Measurements from ENCODE around the gene MAN2A2. TPM values are rescaled to one million over a fixed set of nuclear protein-coding genes. Genes with fewer than 3 reads are reported as not detected.

The MAN2A2 gene
- total RNA-seq, 2 experiments from 2014 or later: 69.1 to 74.1 TPM

GRCh38 chr15:90877315-90877714 lies 25.8 kb upstream of the MAN2A2 start:
- Mint-ChIP-seq H3K27ac (no peak overlapping the region), H3K36me3 (peaks cover 22% of the 10 kb centered on the region), H3K4me3 (no peak overlapping the region), H3K27me3 (no peaks in the 10 kb centered on the region), H3K9me3 (no peaks in the 10 kb centered on the region), H3K4me1 (peaks cover 21% of the 10 kb centered on the region)
- no peak for DNase-seq

GRCh38 chr15:90877996-90878395 lies 25.1 kb upstream of the MAN2A2 start:
- H3K27me3 Mint-ChIP-seq: no peaks in the 10 kb centered on the region
- H3K9me3 Mint-ChIP-seq: no peaks in the 10 kb centered on the region
- DNase-seq: no peak
- no peak overlapping the region for H3K27ac Mint-ChIP-seq
- H3K4me3 Mint-ChIP-seq: no peak overlapping the region
- H3K36me3 Mint-ChIP-seq: peaks cover 21% of the 10 kb centered on the region
- H3K4me1 Mint-ChIP-seq: peaks cover 15% of the 10 kb centered on the region

DNA sequence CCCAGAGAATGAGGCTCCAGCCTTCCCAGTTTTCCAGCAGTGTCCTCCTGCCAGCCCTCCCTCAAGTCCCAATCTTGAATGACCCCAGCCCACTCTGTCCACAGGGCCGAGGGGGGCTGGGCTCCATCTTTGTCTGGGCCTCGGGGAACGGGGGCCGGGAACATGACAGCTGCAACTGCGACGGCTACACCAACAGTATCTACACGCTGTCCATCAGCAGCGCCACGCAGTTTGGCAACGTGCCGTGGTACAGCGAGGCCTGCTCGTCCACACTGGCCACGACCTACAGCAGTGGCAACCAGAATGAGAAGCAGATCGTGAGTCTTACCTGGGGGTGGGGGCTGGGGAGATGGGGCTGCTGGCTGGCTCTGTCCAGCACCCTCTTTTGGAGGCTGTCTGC lies 24.4 kb upstream of the MAN2A2 start:
- no peak overlapping the region for H3K27ac Mint-ChIP-seq
- H3K36me3 Mint-ChIP-seq: peaks cover 17% of the 10 kb centered on the region
- no peaks in the 10 kb centered on the region for H3K9me3 Mint-ChIP-seq
- H3K4me3 Mint-ChIP-seq: no peak overlapping the region
- H3K27me3 Mint-ChIP-seq: no peaks in the 10 kb centered on the region
- peaks cover 9% of the 10 kb centered on the region for H3K4me1 Mint-ChIP-seq
- no peak for DNase-seq

DNA sequence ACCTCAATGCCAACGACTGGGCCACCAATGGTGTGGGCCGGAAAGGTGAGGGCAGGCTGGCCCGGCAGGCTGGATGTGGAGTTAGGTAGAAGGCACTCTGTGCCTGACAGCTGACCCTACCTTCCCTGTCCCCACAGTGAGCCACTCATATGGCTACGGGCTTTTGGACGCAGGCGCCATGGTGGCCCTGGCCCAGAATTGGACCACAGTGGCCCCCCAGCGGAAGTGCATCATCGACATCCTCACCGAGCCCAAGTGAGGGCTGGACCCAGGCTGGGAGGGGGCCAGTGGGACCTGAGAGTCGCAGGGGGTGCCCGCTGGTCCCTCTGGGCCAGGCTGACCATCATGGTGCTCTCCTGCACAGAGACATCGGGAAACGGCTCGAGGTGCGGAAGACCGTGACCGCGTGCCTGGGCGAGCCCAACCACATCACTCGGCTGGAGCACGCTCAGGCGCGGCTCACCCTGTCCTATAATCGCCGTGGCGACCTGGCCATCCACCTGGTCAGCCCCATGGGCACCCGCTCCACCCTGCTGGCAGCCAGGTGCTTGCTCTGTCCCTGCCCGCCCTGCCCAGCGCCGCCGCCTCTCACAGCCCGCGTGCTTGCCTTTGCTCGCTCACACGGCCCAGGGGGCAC lies 23.3 kb upstream of the MAN2A2 start:
- no peak overlapping the region for H3K27ac Mint-ChIP-seq
- no peak for DNase-seq
- H3K4me1 Mint-ChIP-seq: peaks cover 4% of the 10 kb centered on the region
- no peaks in the 10 kb centered on the region for H3K27me3 Mint-ChIP-seq
- no peak overlapping the region for H3K4me3 Mint-ChIP-seq
- H3K36me3 Mint-ChIP-seq: peaks cover 17% of the 10 kb centered on the region
- H3K9me3 Mint-ChIP-seq: no peaks in the 10 kb centered on the region

DNA sequence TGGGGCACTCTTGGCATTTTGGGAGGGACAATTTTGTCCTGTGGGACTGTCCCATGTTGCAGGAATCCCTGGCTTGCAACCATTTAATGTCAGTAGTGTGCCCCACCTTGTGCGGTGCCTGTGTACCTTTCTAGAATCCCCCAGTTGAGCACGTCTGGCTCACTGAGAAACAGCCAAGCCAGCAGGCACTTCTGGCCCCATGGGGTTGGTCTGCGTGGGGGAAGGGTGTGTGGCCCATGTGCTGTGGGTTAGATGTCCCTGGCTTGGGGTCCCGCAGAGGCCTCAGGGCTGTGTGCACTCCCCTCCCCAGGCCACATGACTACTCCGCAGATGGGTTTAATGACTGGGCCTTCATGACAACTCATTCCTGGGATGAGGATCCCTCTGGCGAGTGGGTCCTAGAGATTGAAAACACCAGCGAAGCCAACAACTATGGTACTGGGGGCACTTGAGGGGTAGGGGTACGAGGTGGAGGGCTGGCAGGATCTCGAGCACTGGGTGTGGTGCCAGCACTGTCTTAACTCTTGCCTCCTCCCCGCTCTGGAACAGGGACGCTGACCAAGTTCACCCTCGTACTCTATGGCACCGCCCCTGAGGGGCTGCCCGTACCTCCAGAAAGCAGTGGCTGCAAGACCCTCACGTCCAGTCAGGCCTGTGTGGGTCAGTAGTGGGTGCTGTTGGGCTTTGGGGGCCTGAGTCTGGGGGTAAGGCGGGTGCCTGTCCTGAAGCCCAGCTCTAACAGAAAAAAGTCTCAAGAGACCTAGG lies 22.5 kb upstream of the MAN2A2 start:
- Mint-ChIP-seq H3K27ac (no peak overlapping the region), H3K4me1 (peaks cover 7% of the 10 kb centered on the region), H3K27me3 (peaks cover under 1% of the 10 kb centered on the region), H3K36me3 (peaks cover 17% of the 10 kb centered on the region), H3K9me3 (no peaks in the 10 kb centered on the region), H3K4me3 (no peak overlapping the region)
- no peak for DNase-seq

DNA sequence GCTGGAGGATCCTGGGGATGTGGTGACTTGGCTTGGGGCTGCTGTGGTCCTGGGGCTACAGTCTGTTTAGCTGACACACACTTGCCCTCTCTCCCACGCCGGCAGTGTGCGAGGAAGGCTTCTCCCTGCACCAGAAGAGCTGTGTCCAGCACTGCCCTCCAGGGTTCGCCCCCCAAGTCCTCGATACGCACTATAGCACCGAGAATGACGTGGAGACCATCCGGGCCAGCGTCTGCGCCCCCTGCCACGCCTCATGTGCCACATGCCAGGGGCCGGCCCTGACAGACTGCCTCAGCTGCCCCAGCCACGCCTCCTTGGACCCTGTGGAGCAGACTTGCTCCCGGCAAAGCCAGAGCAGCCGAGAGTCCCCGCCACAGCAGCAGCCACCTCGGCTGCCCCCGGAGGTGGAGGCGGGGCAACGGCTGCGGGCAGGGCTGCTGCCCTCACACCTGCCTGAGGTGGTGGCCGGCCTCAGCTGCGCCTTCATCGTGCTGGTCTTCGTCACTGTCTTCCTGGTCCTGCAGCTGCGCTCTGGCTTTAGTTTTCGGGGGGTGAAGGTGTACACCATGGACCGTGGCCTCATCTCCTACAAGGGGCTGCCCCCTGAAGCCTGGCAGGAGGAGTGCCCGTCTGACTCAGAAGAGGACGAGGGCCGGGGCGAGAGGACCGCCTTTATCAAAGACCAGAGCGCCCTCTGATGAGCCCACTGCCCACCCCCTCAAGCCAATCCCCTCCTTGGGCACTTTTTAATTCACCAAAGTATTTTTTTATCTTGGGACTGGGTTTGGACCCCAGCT lies 21.7 kb upstream of the MAN2A2 start:
- peaks cover 4% of the 10 kb centered on the region for H3K27me3 Mint-ChIP-seq
- peaks cover 10% of the 10 kb centered on the region for H3K4me1 Mint-ChIP-seq

GRCh38 chr15:90881978-90882721 lies 21.0 kb upstream of the MAN2A2 start:
- H3K9me3 Mint-ChIP-seq: no peaks in the 10 kb centered on the region
- no peak for DNase-seq
- peaks cover 8% of the 10 kb centered on the region for H3K4me1 Mint-ChIP-seq
- no peak overlapping the region for H3K27ac Mint-ChIP-seq
- no peak overlapping the region for H3K4me3 Mint-ChIP-seq
- H3K27me3 Mint-ChIP-seq: peaks cover 4% of the 10 kb centered on the region
- peaks cover 10% of the 10 kb centered on the region for H3K36me3 Mint-ChIP-seq

More for the DNA sequence above, 21.7 kb upstream of the MAN2A2 start:
- no peak for DNase-seq
- Mint-ChIP-seq H3K27ac (no peak overlapping the region), H3K36me3 (peaks cover 15% of the 10 kb centered on the region), H3K4me3 (no peak overlapping the region), H3K9me3 (no peaks in the 10 kb centered on the region)

- peaks cover 4% of the 10 kb centered on the region for H3K27me3 Mint-ChIP-seq
- no peak overlapping the region for H3K4me3 Mint-ChIP-seq
- H3K4me1 Mint-ChIP-seq: peaks cover 8% of the 10 kb centered on the region
- DNase-seq: no peak
- no peaks in the 10 kb centered on the region for H3K9me3 Mint-ChIP-seq
- no peak overlapping the region for H3K27ac Mint-ChIP-seq
- H3K36me3 Mint-ChIP-seq: peaks cover 7% of the 10 kb centered on the region
Measured at GRCh38 chr15:90882781-90883525, 20.1 kb upstream of the MAN2A2 start.

- Mint-ChIP-seq H3K4me3 (no peak overlapping the region), H3K27me3 (peaks cover 4% of the 10 kb centered on the region), H3K4me1 (peaks cover 8% of the 10 kb centered on the region), H3K9me3 (no peaks in the 10 kb centered on the region), H3K27ac (no peak overlapping the region), H3K36me3 (peaks cover 7% of the 10 kb centered on the region)
- DNase-seq: no peak
Measured at GRCh38 chr15:90883526-90883975, 19.6 kb upstream of the MAN2A2 start.

- Mint-ChIP-seq H3K36me3 (peaks cover 7% of the 10 kb centered on the region), H3K27me3 (peaks cover 4% of the 10 kb centered on the region), H3K4me3 (no peak within 1 kb of the TSS), H3K27ac (no peak within 1 kb of the TSS), H3K9me3 (no peaks in the 10 kb centered on the region), H3K4me1 (peaks cover 8% of the 10 kb centered on the region)
- no peak for DNase-seq
Measured at GRCh38 chr15:90883976-90884718, 19.0 kb upstream of the MAN2A2 start, which contains the start of gene FES. Gene FES (plus strand): TSS chr15:90884504. CDS start chr15:90885046, 542 bp downstream.

DNA sequence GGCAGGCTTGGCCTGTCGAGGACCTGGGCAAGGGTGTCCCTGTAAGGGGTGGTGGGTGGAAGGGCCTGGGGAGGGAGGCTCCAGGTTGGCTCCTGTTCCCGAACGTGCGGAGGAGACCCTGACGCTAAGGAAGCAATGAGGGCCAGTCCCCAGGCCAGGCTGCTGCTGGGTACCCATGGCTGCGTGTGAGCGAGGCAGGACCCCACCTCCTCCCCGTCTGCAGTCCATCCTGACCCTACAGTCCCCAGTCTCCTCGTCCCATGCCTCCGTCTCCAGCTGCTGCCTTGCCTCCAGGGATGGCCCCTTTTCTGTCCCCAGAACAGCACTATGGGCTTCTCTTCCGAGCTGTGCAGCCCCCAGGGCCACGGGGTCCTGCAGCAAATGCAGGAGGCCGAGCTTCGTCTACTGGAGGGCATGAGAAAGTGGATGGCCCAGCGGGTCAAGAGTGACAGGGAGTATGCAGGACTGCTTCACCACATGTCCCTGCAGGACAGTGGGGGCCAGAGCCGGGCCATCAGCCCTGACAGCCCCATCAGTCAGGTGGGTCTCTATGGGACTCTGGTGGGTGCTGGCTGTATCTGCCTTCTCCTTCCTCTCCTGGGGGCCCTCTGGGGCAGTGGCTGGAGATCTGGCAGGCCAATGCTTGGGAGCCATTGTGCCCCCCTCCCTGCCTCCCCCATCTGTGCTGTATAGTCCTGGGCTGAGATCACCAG lies 18.2 kb upstream of the MAN2A2 start:
- DNase-seq: no peak
- Mint-ChIP-seq H3K4me3 (no peak overlapping the region), H3K4me1 (peaks cover 8% of the 10 kb centered on the region), H3K36me3 (peaks cover 3% of the 10 kb centered on the region), H3K27me3 (peaks cover 4% of the 10 kb centered on the region), H3K27ac (no peak overlapping the region), H3K9me3 (no peaks in the 10 kb centered on the region)

- no peak overlapping the region for H3K4me3 Mint-ChIP-seq
- peaks cover 3% of the 10 kb centered on the region for H3K36me3 Mint-ChIP-seq
- H3K9me3 Mint-ChIP-seq: no peaks in the 10 kb centered on the region
- peaks cover 4% of the 10 kb centered on the region for H3K27me3 Mint-ChIP-seq
- peaks cover 8% of the 10 kb centered on the region for H3K4me1 Mint-ChIP-seq
- peak; percentile 78 for DNase-seq
- no peak overlapping the region for H3K27ac Mint-ChIP-seq
Measured at GRCh38 chr15:90885432-90886290, 17.4 kb upstream of the MAN2A2 start.
